Spleen (tissue), 7 donors: ENCODE data around the gene MST1R.

Experiments
- CTCF ChIP-seq, 11 experiments: fragments of 200-600 bp in 7 of 11; fragments of 450-650 bp in 4 of 11; sonication (generic) in 4 of 11; IDR thresholded peaks in 8 of 11; conservative IDR thresholded peaks in 3 of 11; 1 replicate in 7 of 11; 2 replicates in 4 of 11; pipeline versions ENCODE4 v1.4.0 to v1.8.0; 2016 to 2021; ENCODE audit warnings: antibody characterized with exemption in 11 of 11, inconsistent platforms in 4 of 11, mild to moderate bottlenecking in 1 of 11
- POLR2A ChIP-seq, 3 donors: fragments of 450-650 bp; IDR thresholded peaks; one replicate each; pipeline ENCODE4 v1.5.1; 2017; ENCODE audit warnings: antibody characterized with exemption in 3 of 3, mild to moderate bottlenecking in 1 of 3
- donor health status: DM: no; HTN: no; CAD: no; lungs with moderate emphysema.
- donor health status: DM: no; HTN: no; CAD: no.
- donor health status: DM: no; HTN: no; CAD: no.

- TF ChIP-seq CTCF (IDR thresholded peaks at IDR 0.05 in 8 of 11, conservative IDR thresholded peaks at IDR 0.05 in 3 of 11) (no peak), POLR2A (IDR thresholded peaks at IDR 0.05) (no peak)
Measured at GRCh38 chr3:49914906-49915305, 11.2 kb upstream of the MST1R start.
